Measurements from ENCODE around the gene NMNAT2.

NMNAT2 gene

DNA sequence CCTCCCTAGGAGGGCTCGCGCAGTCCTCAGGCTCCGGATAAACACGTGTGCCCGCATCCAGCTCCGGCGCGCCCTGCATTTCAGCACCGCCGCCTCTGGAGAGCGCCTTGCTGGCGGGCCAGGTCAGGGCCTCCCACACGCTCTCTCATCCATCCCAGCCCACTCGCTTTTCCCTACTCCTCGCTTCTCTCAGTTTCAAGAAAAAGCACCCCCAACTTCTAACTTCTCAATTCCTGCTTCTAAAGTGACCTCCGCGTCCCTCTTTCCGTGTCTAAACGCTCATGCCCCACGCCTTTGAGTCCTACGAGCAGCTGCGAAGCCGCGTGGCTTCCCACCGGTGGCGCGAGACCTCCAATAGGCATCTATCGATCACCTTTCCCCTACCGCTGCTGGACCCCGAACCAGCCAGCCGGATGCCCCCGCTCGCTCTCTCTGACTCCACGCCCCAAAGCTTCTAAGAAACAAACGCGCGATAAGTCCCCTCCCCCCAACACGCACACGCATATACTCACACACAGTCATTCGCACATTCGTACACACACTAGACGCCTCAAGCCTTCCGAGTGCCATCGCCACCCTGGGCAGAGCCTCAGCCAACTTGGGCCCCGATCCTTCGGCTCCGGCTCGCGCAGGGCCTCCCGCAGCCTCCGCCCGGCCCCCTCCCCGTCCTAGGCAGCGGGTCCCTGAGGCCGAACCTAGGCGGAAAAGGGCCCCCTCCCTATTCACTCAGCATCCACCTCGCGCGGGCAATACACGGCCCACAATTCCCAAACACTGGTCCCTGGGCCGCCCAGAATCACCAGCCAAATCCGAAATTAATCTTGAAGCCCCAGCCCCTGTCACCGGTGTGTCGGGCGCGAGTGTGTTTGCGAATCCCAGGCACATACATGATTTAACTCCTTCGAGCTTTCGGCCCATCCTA is 1.1 kb downstream of the NMNAT2 start:
- no peak overlapping the region for H2BK15ac ChIP-seq (ENCODE audit: low read length)
- H3K36me3 ChIP-seq (replicated peaks in 1 of 2; ENCODE audit: control insufficient read depth in 2 of 2, insufficient read depth in 2 of 2, low read length in 2 of 2), result no peaks in the 10 kb centered on the region
- no peaks in the 10 kb centered on the region for H3K9me3 ChIP-seq (replicated peaks in 1 of 2; ENCODE audit: control insufficient read depth in 2 of 2, insufficient read depth in 1 of 2, low read depth in 1 of 2, low read length in 2 of 2)
- no peak overlapping the region for H3K18ac ChIP-seq (ENCODE audit: low read length)
- H3K23ac ChIP-seq (ENCODE audit: low read depth, low read length, poor library complexity), result peak overlapping the region; percentile 61
- peak overlapping the region; percentile 49 to 80 for H3K4me3 ChIP-seq (ENCODE audit: low read length in 2 of 2)
- H2BK12ac ChIP-seq (ENCODE audit: low read length), result no peak overlapping the region
- H2AFZ ChIP-seq (ENCODE audit: low read length), result peak overlapping the region; percentile 84
- no peak overlapping the region for H2BK120ac ChIP-seq (ENCODE audit: low read depth, low read length)
- H2BK5ac ChIP-seq (ENCODE audit: low read length), result no peak overlapping the region
- H4K8ac ChIP-seq (ENCODE audit: low read depth, low read length), result no peak overlapping the region
- peak overlapping the region; percentile 15 for H3K9ac ChIP-seq (ENCODE audit: low read depth, low read length, poor library complexity)
- no peak overlapping the region for H3K27ac ChIP-seq (replicated peaks; ENCODE audit: low read length)
- H3K4me1 ChIP-seq (ENCODE audit: control insufficient read depth in 2 of 2, insufficient read depth in 1 of 2, low read depth in 1 of 2, low read length in 2 of 2), result peaks cover 3 to 4% of the 10 kb centered on the region in 2 donors
- peak overlapping the region; percentile 79 for H3K4me2 ChIP-seq (ENCODE audit: insufficient read depth, low read length, poor library complexity, severe bottlenecking)
- H3K14ac ChIP-seq (ENCODE audit: low read length), result peak overlapping the region; percentile 82
- no CpG with 5 or more reads among the region's 69 CpGs for WGBS, 2 donors (ENCODE audit: extremely low coverage in 2 of 2, insufficient read length in 2 of 2, insufficient replicate concordance in 1 of 2)
- H3K27me3 ChIP-seq (ENCODE audit: control insufficient read depth in 3 of 3, insufficient read depth in 3 of 3, low read depth in 1 of 3, low read length in 3 of 3), result peaks cover 5 to 67% (median 24%) of the 10 kb centered on the region in 3 experiments
- H2AK5ac ChIP-seq (ENCODE audit: low read depth, low read length), result no peak overlapping the region
- DNase-seq (ENCODE audit: low spot score), result peak; percentile 69
- no peaks in the 10 kb centered on the region for H3K79me1 ChIP-seq (ENCODE audit: low read depth, low read length)
- no peak overlapping the region for H3K4ac ChIP-seq (ENCODE audit: low read length)
- no peak overlapping the region for H4K91ac ChIP-seq (ENCODE audit: low read depth, low read length, poor library complexity)

GRCh38 chr1:183414365-183414764 is 3.8 kb downstream of the NMNAT2 start:
- no peak for DNase-seq (ENCODE audit: low spot score)
- Histone ChIP-seq H3K14ac (ENCODE audit: low read length) (no peak overlapping the region), H2BK12ac (ENCODE audit: low read length) (no peak overlapping the region), H4K8ac (ENCODE audit: low read depth, low read length) (no peak overlapping the region), H2BK5ac (ENCODE audit: low read length) (no peak overlapping the region), H2BK15ac (ENCODE audit: low read length) (no peak overlapping the region), H2AFZ (ENCODE audit: low read length) (no peak overlapping the region), H3K4me2 (ENCODE audit: insufficient read depth, low read length, poor library complexity, severe bottlenecking) (no peak overlapping the region), H3K27ac (replicated peaks; ENCODE audit: low read length) (no peak overlapping the region), H2BK120ac (ENCODE audit: low read depth, low read length) (no peak overlapping the region), H3K4ac (ENCODE audit: low read length) (no peak overlapping the region), H3K4me3 (ENCODE audit: low read length in 2 of 2) (no peak overlapping the region), H3K27me3 (ENCODE audit: control insufficient read depth in 3 of 3, insufficient read depth in 3 of 3, low read depth in 1 of 3, low read length in 3 of 3) (peaks cover 5 to 47% (median 24%) of the 10 kb centered on the region in 3 experiments), H3K9ac (ENCODE audit: low read depth, low read length, poor library complexity) (no peak overlapping the region), H4K91ac (ENCODE audit: low read depth, low read length, poor library complexity) (no peak overlapping the region), H3K9me3 (replicated peaks in 1 of 2; ENCODE audit: control insufficient read depth in 2 of 2, insufficient read depth in 1 of 2, low read depth in 1 of 2, low read length in 2 of 2) (no peaks in the 10 kb centered on the region), H2AK5ac (ENCODE audit: low read depth, low read length) (no peak overlapping the region), H3K4me1 (ENCODE audit: control insufficient read depth in 2 of 2, insufficient read depth in 1 of 2, low read depth in 1 of 2, low read length in 2 of 2) (peaks cover 3 to 4% of the 10 kb centered on the region in 2 donors), H3K23ac (ENCODE audit: low read depth, low read length, poor library complexity) (no peak overlapping the region), H3K36me3 (replicated peaks in 1 of 2; ENCODE audit: control insufficient read depth in 2 of 2, insufficient read depth in 2 of 2, low read length in 2 of 2) (no peaks in the 10 kb centered on the region), H3K18ac (ENCODE audit: low read length) (no peak overlapping the region), H3K79me1 (ENCODE audit: low read depth, low read length) (no peaks in the 10 kb centered on the region)

DNA sequence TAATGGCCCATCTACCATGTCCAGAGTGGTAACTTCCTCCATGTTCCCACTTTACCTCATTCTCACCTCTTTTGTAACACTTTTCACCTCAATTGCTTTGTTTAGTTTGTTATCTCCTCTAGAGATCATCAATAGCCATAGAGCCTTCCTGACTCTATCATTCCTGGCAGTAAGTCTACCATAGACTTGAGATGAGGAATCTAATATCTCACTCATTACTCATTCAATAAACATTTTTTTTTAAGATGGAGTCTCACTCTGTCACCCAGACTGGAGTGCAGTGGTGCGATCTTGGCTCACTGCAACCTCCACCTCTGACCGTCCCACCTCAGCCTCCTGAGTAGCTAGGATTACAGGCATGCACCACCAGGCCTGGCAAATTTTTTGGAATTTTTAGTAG is 7.1 kb downstream of the NMNAT2 start:
- Histone ChIP-seq H2BK5ac (ENCODE audit: low read length) (no peak overlapping the region), H3K27ac (replicated peaks; ENCODE audit: low read length) (no peak overlapping the region), H3K4ac (ENCODE audit: low read length) (no peak overlapping the region), H2BK120ac (ENCODE audit: low read depth, low read length) (no peak overlapping the region), H3K36me3 (replicated peaks in 1 of 2; ENCODE audit: control insufficient read depth in 2 of 2, insufficient read depth in 2 of 2, low read length in 2 of 2) (no peaks in the 10 kb centered on the region), H3K4me1 (ENCODE audit: control insufficient read depth in 2 of 2, insufficient read depth in 1 of 2, low read depth in 1 of 2, low read length in 2 of 2) (no peaks in the 10 kb centered on the region), H3K14ac (ENCODE audit: low read length) (no peak overlapping the region), H2AK5ac (ENCODE audit: low read depth, low read length) (no peak overlapping the region), H3K9me3 (replicated peaks in 1 of 2; ENCODE audit: control insufficient read depth in 2 of 2, insufficient read depth in 1 of 2, low read depth in 1 of 2, low read length in 2 of 2) (no peaks in the 10 kb centered on the region), H3K4me2 (ENCODE audit: insufficient read depth, low read length, poor library complexity, severe bottlenecking) (no peak overlapping the region), H3K4me3 (ENCODE audit: low read length in 2 of 2) (no peak overlapping the region), H3K79me1 (ENCODE audit: low read depth, low read length) (no peaks in the 10 kb centered on the region), H3K27me3 (ENCODE audit: control insufficient read depth in 3 of 3, insufficient read depth in 3 of 3, low read depth in 1 of 3, low read length in 3 of 3) (peaks cover 0 to 14% (median 2%) of the 10 kb centered on the region in 3 experiments), H2AFZ (ENCODE audit: low read length) (no peak overlapping the region), H3K9ac (ENCODE audit: low read depth, low read length, poor library complexity) (no peak overlapping the region), H3K18ac (ENCODE audit: low read length) (no peak overlapping the region), H2BK15ac (ENCODE audit: low read length) (no peak overlapping the region), H2BK12ac (ENCODE audit: low read length) (no peak overlapping the region), H4K91ac (ENCODE audit: low read depth, low read length, poor library complexity) (no peak overlapping the region), H3K23ac (ENCODE audit: low read depth, low read length, poor library complexity) (no peak overlapping the region), H4K8ac (ENCODE audit: low read depth, low read length) (no peak overlapping the region)
- WGBS, 2 donors (ENCODE audit: extremely low coverage in 2 of 2, insufficient read length in 2 of 2, insufficient replicate concordance in 1 of 2), result no CpG with 5 or more reads among the region's 2 CpGs
- DNase-seq (ENCODE audit: low spot score), result no peak

- no peak overlapping the region for H3K14ac ChIP-seq (ENCODE audit: low read length)
- no peak overlapping the region for H3K4me2 ChIP-seq (ENCODE audit: insufficient read depth, low read length, poor library complexity, severe bottlenecking)
- no peak overlapping the region for H3K4me3 ChIP-seq (ENCODE audit: low read length in 2 of 2)
- no peak overlapping the region for H4K8ac ChIP-seq (ENCODE audit: low read depth, low read length)
- H3K4me1 ChIP-seq (ENCODE audit: control insufficient read depth in 2 of 2, insufficient read depth in 1 of 2, low read depth in 1 of 2, low read length in 2 of 2), result peaks cover 4 to 19% of the 10 kb centered on the region in 2 donors
- no peak overlapping the region for H2AK5ac ChIP-seq (ENCODE audit: low read depth, low read length)
- H4K91ac ChIP-seq (ENCODE audit: low read depth, low read length, poor library complexity), result no peak overlapping the region
- H3K23ac ChIP-seq (ENCODE audit: low read depth, low read length, poor library complexity), result no peak overlapping the region
- no CpG with 5 or more reads among the region's 1 CpG for WGBS, 2 donors (ENCODE audit: extremely low coverage in 2 of 2, insufficient read length in 2 of 2, insufficient replicate concordance in 1 of 2)
- H2BK15ac ChIP-seq (ENCODE audit: low read length), result no peak overlapping the region
- no peak for DNase-seq (ENCODE audit: low spot score)
- H3K79me1 ChIP-seq (ENCODE audit: low read depth, low read length), result no peaks in the 10 kb centered on the region
- no peak overlapping the region for H2BK12ac ChIP-seq (ENCODE audit: low read length)
- no peak overlapping the region for H3K4ac ChIP-seq (ENCODE audit: low read length)
- H3K18ac ChIP-seq (ENCODE audit: low read length), result no peak overlapping the region
- H2BK120ac ChIP-seq (ENCODE audit: low read depth, low read length), result no peak overlapping the region
- no peaks in the 10 kb centered on the region for H3K36me3 ChIP-seq (replicated peaks in 1 of 2; ENCODE audit: control insufficient read depth in 2 of 2, insufficient read depth in 2 of 2, low read length in 2 of 2)
- H3K9ac ChIP-seq (ENCODE audit: low read depth, low read length, poor library complexity), result no peak overlapping the region
- H2BK5ac ChIP-seq (ENCODE audit: low read length), result no peak overlapping the region
- no peak overlapping the region for H3K27ac ChIP-seq (replicated peaks; ENCODE audit: low read length)
- peaks cover 0 to 2% (median 0%) of the 10 kb centered on the region in 3 experiments for H3K27me3 ChIP-seq (ENCODE audit: control insufficient read depth in 3 of 3, insufficient read depth in 3 of 3, low read depth in 1 of 3, low read length in 3 of 3)
- no peaks in the 10 kb centered on the region for H3K9me3 ChIP-seq (replicated peaks in 1 of 2; ENCODE audit: control insufficient read depth in 2 of 2, insufficient read depth in 1 of 2, low read depth in 1 of 2, low read length in 2 of 2)
- H2AFZ ChIP-seq (ENCODE audit: low read length), result no peak overlapping the region
Observed at GRCh38 chr1:183407961-183408360, 10.2 kb downstream of the NMNAT2 start.
